Activated CD4-positive, alpha-beta memory T cell treated with anti-CD3 and anti-CD28 coated beads, Interleukin-2, amount 10 ng/mL, durations not matched to agents 7 days and 5 days (primary cell): ENCODE measurements around the gene WDR70. TPM values are rescaled to one million over a fixed set of nuclear protein-coding genes. Genes with fewer than 3 reads are reported as not detected.

Source experiments
- CTCF ChIA-PET: fragments of 350-600 bp; sonication (Branson Sonifier 250); formaldehyde crosslinking; loops from one replicate; lab custom pipeline; 2021; ENCODE audit warnings: antibody characterized with exemption, inconsistent platforms; lab: Charles Lee
- POLR2A ChIA-PET: fragments of 350-600 bp; sonication (Branson Sonifier 250); formaldehyde crosslinking; loops from one replicate; lab custom pipeline; 2021; ENCODE audit warnings: antibody characterized with exemption; lab: Charles Lee
- DNase-seq: peaks from one replicate; pipeline ENCODE4 v3.0.0-alpha.2; 2020
- H3K27ac Mint-ChIP-seq: one replicate; pipeline ENCODE4 v1.8.0; 2021; ENCODE audit warnings: mild to moderate bottlenecking, mixed read lengths
- H3K27me3 Mint-ChIP-seq: one replicate; pipeline ENCODE4 v1.8.0; 2021; ENCODE audit warnings: mixed read lengths
- H3K36me3 Mint-ChIP-seq: one replicate; pipeline ENCODE4 v1.8.0; 2021; ENCODE audit warnings: low read depth, mixed read lengths
- H3K4me1 Mint-ChIP-seq: one replicate; pipeline ENCODE4 v1.8.0; 2021; ENCODE audit warnings: mixed read lengths
- H3K4me3 Mint-ChIP-seq: one replicate; pipeline ENCODE4 v1.8.0; 2021; ENCODE audit warnings: mild to moderate bottlenecking, mixed read lengths
- H3K9me3 Mint-ChIP-seq: one replicate; pipeline ENCODE4 v1.8.0; 2021; ENCODE audit warnings: mixed read lengths
- total RNA-seq, 2 experiments: library from RNA; stranded (reverse); gene quantifications; one replicate each; pipeline ENCODE4 v1.2.3, GENCODE V29; 2021

The WDR70 gene
- total RNA-seq, 2 experiments from 2014 or later, result 25.7 to 26.9 TPM

- H3K27ac Mint-ChIP-seq, result no peak overlapping the region
- CTCF ChIA-PET, result interaction anchor here (1.7 to 7.6 kb wide), 2 partner anchors 13 to 325 kb away, joined by 5 to 56 read pairs; no protein-coding TSS in a partner anchor
- peaks cover 29% of the 10 kb centered on the region for H3K36me3 Mint-ChIP-seq
- H3K4me1 Mint-ChIP-seq, result peaks cover 28% of the 10 kb centered on the region
- no peaks in the 10 kb centered on the region for H3K9me3 Mint-ChIP-seq
- peak; percentile 34 for DNase-seq
- POLR2A ChIA-PET, result interaction anchor here (1.1 to 6.3 kb wide), 3 partner anchors 10 to 27 kb away, joined by 3 to 60 read pairs (median 3); no protein-coding TSS in a partner anchor
- H3K4me3 Mint-ChIP-seq, result no peak overlapping the region
- no peaks in the 10 kb centered on the region for H3K27me3 Mint-ChIP-seq
Measured at GRCh38 chr5:37738057-37738691, 359.1 kb downstream of the WDR70 start.

GRCh38 chr5:37738865-37739488 lies 359.9 kb downstream of the WDR70 start:
- H3K36me3 Mint-ChIP-seq, result peaks cover 35% of the 10 kb centered on the region
- peaks cover 28% of the 10 kb centered on the region for H3K4me1 Mint-ChIP-seq
- no peak overlapping the region for H3K4me3 Mint-ChIP-seq
- H3K27me3 Mint-ChIP-seq, result no peaks in the 10 kb centered on the region
- no peaks in the 10 kb centered on the region for H3K9me3 Mint-ChIP-seq
- ChIA-PET CTCF (interaction anchor here (1.7 to 7.6 kb wide), 2 partner anchors 14 to 326 kb away, joined by 5 to 56 read pairs; no protein-coding TSS in a partner anchor), POLR2A (interaction anchor here (1.1 to 6.3 kb wide), 3 partner anchors 9 to 28 kb away, joined by 3 to 60 read pairs (median 3); no protein-coding TSS in a partner anchor)
- DNase-seq, result no peak
- no peak overlapping the region for H3K27ac Mint-ChIP-seq

- H3K4me1 Mint-ChIP-seq, result peaks cover 28% of the 10 kb centered on the region
- peaks cover 4% of the 10 kb centered on the region for H3K9me3 Mint-ChIP-seq
- no peak overlapping the region for H3K27ac Mint-ChIP-seq
- H3K36me3 Mint-ChIP-seq, result peaks cover 37% of the 10 kb centered on the region
- CTCF ChIA-PET, result interaction anchor here (1.7 to 7.6 kb wide), 2 partner anchors 15 to 327 kb away, joined by 5 to 56 read pairs; no protein-coding TSS in a partner anchor
- H3K4me3 Mint-ChIP-seq, result no peak overlapping the region
- no peak for DNase-seq
- POLR2A ChIA-PET, result interaction anchor here (6.3 kb wide), 1 partner anchor 17 kb away, joined by 60 read pairs; no protein-coding TSS in a partner anchor
- H3K27me3 Mint-ChIP-seq, result no peaks in the 10 kb centered on the region
Measured at GRCh38 chr5:37739817-37740261, 360.7 kb downstream of the WDR70 start.

GRCh38 chr5:37740331-37741066 lies 361.4 kb downstream of the WDR70 start:
- H3K27me3 Mint-ChIP-seq, result no peaks in the 10 kb centered on the region
- H3K36me3 Mint-ChIP-seq, result peaks cover 37% of the 10 kb centered on the region
- no peak for DNase-seq
- CTCF ChIA-PET, result interaction anchor here (7.6 kb wide), 1 partner anchor 16 kb away, joined by 56 read pairs; no protein-coding TSS in a partner anchor
- H3K4me1 Mint-ChIP-seq, result peaks cover 26% of the 10 kb centered on the region
- no peak overlapping the region for H3K27ac Mint-ChIP-seq
- POLR2A ChIA-PET, result interaction anchor here (6.3 kb wide), 1 partner anchor 18 kb away, joined by 60 read pairs; no protein-coding TSS in a partner anchor
- H3K4me3 Mint-ChIP-seq, result no peak overlapping the region
- peaks cover 8% of the 10 kb centered on the region for H3K9me3 Mint-ChIP-seq

- no peak overlapping the region for H3K4me3 Mint-ChIP-seq
- peaks cover 16% of the 10 kb centered on the region for H3K4me1 Mint-ChIP-seq
- no peaks in the 10 kb centered on the region for H3K27me3 Mint-ChIP-seq
- DNase-seq, result no peak
- H3K36me3 Mint-ChIP-seq, result peaks cover 37% of the 10 kb centered on the region
- CTCF ChIA-PET, result interaction anchor here (7.6 kb wide), 1 partner anchor 17 kb away, joined by 56 read pairs; no protein-coding TSS in a partner anchor
- H3K27ac Mint-ChIP-seq, result no peak overlapping the region
- POLR2A ChIA-PET, result no interaction called here
- peaks cover 12% of the 10 kb centered on the region for H3K9me3 Mint-ChIP-seq
Measured at GRCh38 chr5:37742111-37742510, 363.0 kb downstream of the WDR70 start.

- ChIA-PET POLR2A (no interaction called here), CTCF (no interaction called here)
- no peak overlapping the region for H3K27ac Mint-ChIP-seq
- no peak overlapping the region for H3K4me3 Mint-ChIP-seq
- no peaks in the 10 kb centered on the region for H3K27me3 Mint-ChIP-seq
- H3K36me3 Mint-ChIP-seq, result peaks cover 13% of the 10 kb centered on the region
- H3K4me1 Mint-ChIP-seq, result no peaks in the 10 kb centered on the region
- no peak for DNase-seq
- peaks cover 9% of the 10 kb centered on the region for H3K9me3 Mint-ChIP-seq
Measured at GRCh38 chr5:37751227-37751626, 372.1 kb downstream of the WDR70 start.

GRCh38 chr5:37754976-37755375 lies 375.9 kb downstream of the WDR70 start:
- CTCF ChIA-PET, result no interaction called here
- no peak overlapping the region for H3K27ac Mint-ChIP-seq
- no peak overlapping the region for H3K4me3 Mint-ChIP-seq
- no peaks in the 10 kb centered on the region for H3K4me1 Mint-ChIP-seq
- H3K36me3 Mint-ChIP-seq, result peaks cover 17% of the 10 kb centered on the region
- no peak for DNase-seq
- no peaks in the 10 kb centered on the region for H3K27me3 Mint-ChIP-seq
- POLR2A ChIA-PET, result no interaction called here
- peaks cover 4% of the 10 kb centered on the region for H3K9me3 Mint-ChIP-seq

DNA sequence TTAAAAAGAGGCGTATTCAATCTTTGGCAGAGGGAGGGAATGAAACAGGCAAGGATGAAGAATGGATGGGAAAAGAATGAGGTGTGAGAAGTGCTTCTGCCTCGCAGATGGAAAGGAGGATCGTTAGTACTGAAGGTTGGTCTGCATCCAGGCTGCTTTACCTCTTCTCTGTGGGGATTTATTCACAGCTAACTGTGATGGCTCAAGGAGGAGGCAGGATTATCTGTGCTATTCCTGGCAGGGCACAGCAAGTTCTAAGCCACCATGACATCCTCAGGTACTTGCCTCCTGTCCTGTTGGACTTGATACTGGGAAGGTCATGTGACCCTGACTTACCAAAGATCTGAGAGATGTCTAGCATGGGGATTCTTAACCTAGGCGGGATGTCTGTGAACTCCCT lies 376.5 kb downstream of the WDR70 start:
- Mint-ChIP-seq H3K9me3 (peaks cover 4% of the 10 kb centered on the region), H3K27me3 (peaks cover under 1% of the 10 kb centered on the region), H3K4me3 (no peak overlapping the region), H3K27ac (no peak overlapping the region), H3K36me3 (peaks cover 17% of the 10 kb centered on the region), H3K4me1 (no peaks in the 10 kb centered on the region)
- DNase-seq, result no peak
- POLR2A ChIA-PET, result no interaction called here
- CTCF ChIA-PET, result no interaction called here

DNA sequence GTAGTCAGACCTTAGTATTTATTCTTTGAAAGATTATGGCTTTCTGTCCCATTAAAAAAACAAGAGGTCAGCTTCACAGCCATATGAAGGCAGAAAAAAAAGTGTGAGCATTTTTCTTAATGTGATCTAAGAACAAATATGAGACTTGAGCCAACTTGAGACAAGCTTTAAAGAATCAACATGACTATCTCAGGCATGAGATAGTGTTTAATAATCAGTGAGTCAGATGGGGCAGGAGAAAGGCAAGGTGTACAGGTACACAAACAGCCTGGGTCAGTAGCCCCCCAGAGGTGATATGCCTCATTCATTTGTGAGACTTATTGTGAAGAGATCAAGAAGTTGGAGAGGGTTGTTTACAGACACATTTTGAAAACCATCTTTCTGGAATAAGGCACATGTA lies 377.1 kb downstream of the WDR70 start:
- DNase-seq, result no peak
- POLR2A ChIA-PET, result no interaction called here
- Mint-ChIP-seq H3K27me3 (peaks cover 3% of the 10 kb centered on the region), H3K27ac (no peak overlapping the region), H3K36me3 (peaks cover 17% of the 10 kb centered on the region), H3K4me3 (no peak overlapping the region), H3K4me1 (no peaks in the 10 kb centered on the region), H3K9me3 (peaks cover 4% of the 10 kb centered on the region)
- CTCF ChIA-PET, result no interaction called here

- POLR2A ChIA-PET, result no interaction called here
Measured at GRCh38 chr5:37757980-37758582, 379.0 kb downstream of the WDR70 start.

GRCh38 chr5:37767251-37767650 lies 388.1 kb downstream of the WDR70 start:
- CTCF ChIA-PET, result interaction anchor here (1.7 kb wide), 1 partner anchor 44 kb away, joined by 4 read pairs; no protein-coding TSS in a partner anchor
- POLR2A ChIA-PET, result no interaction called here
- peaks cover 7% of the 10 kb centered on the region for H3K9me3 Mint-ChIP-seq
- DNase-seq, result no peak
- H3K4me3 Mint-ChIP-seq, result no peak overlapping the region
- H3K36me3 Mint-ChIP-seq, result no peaks in the 10 kb centered on the region
- peaks cover 2% of the 10 kb centered on the region for H3K4me1 Mint-ChIP-seq
- no peak overlapping the region for H3K27ac Mint-ChIP-seq
- H3K27me3 Mint-ChIP-seq, result peaks cover 3% of the 10 kb centered on the region

More at GRCh38 chr5:37757980-37758582, 379.0 kb downstream of the WDR70 start:
- CTCF ChIA-PET, result interaction anchor here (0.7 to 1.1 kb wide), 3 partner anchors 35 to 345 kb away, joined by 3 to 4 read pairs (median 3); no protein-coding TSS in a partner anchor
- Mint-ChIP-seq H3K9me3 (peaks cover 4% of the 10 kb centered on the region), H3K27me3 (peaks cover 3% of the 10 kb centered on the region), H3K4me3 (no peak overlapping the region), H3K27ac (no peak overlapping the region), H3K36me3 (peaks cover 17% of the 10 kb centered on the region), H3K4me1 (peaks cover 2% of the 10 kb centered on the region)
- DNase-seq, result no peak

DNA sequence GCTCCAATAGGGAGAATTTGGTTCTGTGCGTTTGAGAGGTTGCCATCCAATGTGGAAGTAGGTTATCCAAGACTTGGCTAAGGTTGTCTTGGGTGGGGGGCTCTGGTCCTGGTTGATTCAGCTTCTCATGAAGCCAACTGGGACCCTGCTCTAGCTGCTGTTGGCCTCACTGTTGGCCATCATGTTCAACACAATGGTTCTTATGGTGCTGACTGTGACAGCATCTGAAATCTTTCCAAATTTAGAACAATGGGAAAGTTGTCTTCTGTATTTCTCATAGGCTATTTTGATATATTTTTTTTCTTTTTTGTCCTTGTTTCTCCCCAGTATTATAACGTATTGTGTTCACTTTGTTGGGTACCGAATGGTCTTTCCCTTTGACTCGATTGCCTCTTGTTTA lies 388.8 kb downstream of the WDR70 start:
- Mint-ChIP-seq H3K27ac (no peak overlapping the region), H3K9me3 (peaks cover 7% of the 10 kb centered on the region), H3K4me3 (no peak overlapping the region), H3K4me1 (no peaks in the 10 kb centered on the region), H3K36me3 (no peaks in the 10 kb centered on the region), H3K27me3 (peaks cover 3% of the 10 kb centered on the region)
- CTCF ChIA-PET, result no interaction called here
- POLR2A ChIA-PET, result no interaction called here
- DNase-seq, result no peak
